ENCODE results near the gene MYO1E.

The MYO1E gene

DNA sequence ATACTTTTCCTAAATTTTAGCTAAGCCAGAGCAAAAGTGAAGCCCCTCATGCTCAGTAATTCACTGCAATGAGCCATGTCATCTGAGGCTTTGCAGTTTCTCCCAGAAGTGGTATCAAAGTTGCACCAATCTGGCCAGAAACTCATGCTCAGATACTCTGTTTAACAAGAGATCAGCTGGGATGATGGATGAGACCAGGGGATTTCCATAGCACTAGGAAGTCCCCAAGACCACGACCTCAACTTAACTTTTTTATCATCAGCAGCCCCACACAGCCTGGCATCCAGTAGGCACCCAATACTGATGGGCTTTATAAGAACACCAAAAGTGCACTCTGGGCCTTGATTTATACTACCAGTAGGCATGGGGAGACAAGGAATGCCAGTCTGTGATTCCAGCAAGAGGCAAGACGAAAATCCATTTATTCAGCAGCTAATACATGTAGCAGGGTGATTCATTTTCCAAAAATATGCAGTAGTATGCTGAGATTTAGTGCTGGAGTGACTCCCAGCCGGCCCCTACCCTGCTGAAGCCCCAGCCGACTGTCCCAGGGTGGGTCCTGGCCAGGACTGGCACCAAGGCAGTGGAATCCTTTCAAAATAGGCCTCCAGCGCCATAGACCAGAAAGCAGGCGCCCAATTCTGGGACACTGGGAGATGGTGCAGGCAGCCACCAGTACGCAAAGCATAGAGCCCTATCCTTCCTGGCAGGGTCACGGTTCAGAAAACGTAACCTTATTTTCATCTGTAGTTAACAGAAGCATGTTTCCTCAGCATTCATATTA is 166.6 kb downstream of the MYO1E start:
- no peak for DNase-seq (ENCODE audit: low read depth)
- TF ChIP-seq, protein P1, sequence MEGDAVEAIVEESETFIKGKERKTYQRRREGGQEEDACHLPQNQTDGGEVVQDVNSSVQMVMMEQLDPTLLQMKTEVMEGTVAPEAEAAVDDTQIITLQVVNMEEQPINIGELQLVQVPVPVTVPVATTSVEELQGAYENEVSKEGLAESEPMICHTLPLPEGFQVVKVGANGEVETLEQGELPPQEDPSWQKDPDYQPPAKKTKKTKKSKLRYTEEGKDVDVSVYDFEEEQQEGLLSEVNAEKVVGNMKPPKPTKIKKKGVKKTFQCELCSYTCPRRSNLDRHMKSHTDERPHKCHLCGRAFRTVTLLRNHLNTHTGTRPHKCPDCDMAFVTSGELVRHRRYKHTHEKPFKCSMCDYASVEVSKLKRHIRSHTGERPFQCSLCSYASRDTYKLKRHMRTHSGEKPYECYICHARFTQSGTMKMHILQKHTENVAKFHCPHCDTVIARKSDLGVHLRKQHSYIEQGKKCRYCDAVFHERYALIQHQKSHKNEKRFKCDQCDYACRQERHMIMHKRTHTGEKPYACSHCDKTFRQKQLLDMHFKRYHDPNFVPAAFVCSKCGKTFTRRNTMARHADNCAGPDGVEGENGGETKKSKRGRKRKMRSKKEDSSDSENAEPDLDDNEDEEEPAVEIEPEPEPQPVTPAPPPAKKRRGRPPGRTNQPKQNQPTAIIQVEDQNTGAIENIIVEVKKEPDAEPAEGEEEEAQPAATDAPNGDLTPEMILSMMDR (IDR thresholded peaks at IDR 0.05; ENCODE audit: low read length, missing control alignments) = no peak
- no peak overlapping the region for H3K4me3 ChIP-seq (replicated peaks; ENCODE audit: low read depth, low read length)

DNA sequence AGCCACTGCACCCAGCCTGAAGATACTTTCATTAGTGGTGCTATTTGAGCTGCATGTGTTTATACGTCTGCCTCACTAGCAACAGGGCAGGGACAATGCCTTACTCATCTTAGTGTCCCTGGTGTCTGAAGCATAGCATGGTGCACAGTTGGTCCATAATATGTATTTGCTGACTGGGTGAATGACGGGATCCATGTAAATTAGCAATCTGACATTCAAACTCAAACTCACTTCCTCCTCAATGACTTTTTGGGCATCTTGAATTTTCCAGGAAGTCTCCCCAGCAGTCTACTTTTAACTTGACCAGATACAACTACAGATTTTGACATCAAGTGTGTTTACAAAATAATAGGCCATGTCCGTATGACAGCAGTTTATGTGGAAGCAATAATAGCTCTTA is 169.0 kb downstream of the MYO1E start:
- no peak overlapping the region for H3K4me3 ChIP-seq (replicated peaks; ENCODE audit: low read depth, low read length)
- TF ChIP-seq, protein P1 (IDR thresholded peaks at IDR 0.05; ENCODE audit: low read length, missing control alignments) = no peak
- no peak for DNase-seq (ENCODE audit: low read depth)

DNA sequence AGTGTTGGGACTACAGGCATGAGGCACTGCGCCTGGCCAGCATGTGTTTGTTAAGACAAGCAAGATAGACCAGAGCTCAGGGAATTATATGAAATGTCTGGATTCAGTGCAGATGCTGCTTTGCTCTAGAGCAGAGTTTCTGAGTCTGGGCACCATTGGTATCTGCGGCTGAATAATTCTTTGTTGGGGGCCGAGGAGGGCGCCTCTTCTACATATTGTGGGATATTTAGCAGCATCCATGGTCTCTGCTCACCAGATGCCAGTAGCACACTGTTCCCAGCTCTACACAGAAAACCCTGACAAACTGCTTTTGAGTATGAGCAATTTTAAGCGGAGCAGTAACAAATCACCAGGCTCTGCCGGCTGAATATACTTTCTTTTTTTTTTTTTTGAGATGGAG is 169.7 kb downstream of the MYO1E start:
- DNase-seq (ENCODE audit: low read depth) = no peak
- TF ChIP-seq, protein P1 (IDR thresholded peaks at IDR 0.05; ENCODE audit: low read length, missing control alignments) = no peak

DNA sequence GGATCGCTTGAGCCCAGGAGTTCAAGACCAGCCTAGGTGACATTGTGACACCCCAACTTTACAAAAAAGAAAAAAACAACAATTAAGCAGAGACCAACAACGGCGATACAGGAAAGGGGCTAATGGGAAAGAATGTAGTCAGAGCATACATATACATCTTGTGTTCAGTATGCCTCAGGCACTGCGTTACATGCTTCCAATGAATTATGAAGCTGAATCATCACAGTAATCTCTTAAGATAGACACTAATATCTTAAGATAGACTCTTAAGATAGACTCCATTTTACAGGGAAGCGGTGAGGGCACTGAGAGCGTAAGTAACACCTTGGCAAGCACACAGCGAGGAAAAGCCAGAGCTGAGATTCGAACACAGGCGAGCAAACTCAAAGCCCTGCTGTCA is 172.1 kb downstream of the MYO1E start:
- TF ChIP-seq, protein P1 (IDR thresholded peaks at IDR 0.05; ENCODE audit: low read length, missing control alignments) = no peak
- DNase-seq (ENCODE audit: low read depth) = no peak
- no peak overlapping the region for H3K4me3 ChIP-seq (replicated peaks; ENCODE audit: low read depth, low read length)

More for the DNA sequence above, 169.7 kb downstream of the MYO1E start:
- no peak overlapping the region for H3K4me3 ChIP-seq (replicated peaks; ENCODE audit: low read depth, low read length)

DNA sequence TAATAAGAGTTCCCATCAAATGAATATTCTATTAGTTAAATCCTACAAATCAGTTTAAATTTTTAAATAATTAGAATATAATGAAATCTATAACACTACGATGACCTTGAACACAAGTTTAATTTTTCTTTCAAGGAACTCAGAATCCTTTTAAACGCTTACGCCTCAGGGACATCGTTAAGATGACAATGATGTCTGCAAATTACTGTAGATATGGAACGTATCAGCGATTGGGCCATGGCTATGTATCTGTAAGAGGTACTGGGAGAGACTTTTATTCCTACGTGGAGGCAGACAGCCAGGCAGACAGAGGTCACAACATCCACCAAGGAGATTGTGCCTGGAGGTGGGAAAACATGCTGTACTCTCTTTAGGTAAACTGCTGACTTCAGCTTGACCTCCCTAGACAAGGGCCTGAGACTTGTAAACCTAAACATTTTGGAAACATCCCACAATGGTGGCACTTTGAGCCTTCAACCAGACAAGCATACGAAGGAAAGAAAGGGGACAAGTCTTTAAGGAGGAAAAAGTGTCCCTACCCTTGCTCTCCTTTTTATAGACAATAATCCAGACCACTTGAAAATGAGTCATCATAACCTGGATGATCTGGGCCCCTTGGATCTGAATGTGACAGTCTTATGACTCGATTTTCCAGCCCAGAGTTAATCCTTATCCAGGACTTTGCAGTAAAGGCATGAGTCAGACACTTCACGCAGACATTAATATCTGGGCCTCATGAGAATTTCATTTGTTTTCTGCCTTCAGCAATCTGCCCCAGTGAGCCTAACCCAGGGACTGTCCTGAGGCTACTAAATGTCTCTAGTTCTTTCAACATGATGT is 172.8 kb downstream of the MYO1E start:
- TF ChIP-seq, protein P1 (IDR thresholded peaks at IDR 0.05; ENCODE audit: low read length, missing control alignments) = no peak
- DNase-seq (ENCODE audit: low read depth) = peak; percentile 70

DNA sequence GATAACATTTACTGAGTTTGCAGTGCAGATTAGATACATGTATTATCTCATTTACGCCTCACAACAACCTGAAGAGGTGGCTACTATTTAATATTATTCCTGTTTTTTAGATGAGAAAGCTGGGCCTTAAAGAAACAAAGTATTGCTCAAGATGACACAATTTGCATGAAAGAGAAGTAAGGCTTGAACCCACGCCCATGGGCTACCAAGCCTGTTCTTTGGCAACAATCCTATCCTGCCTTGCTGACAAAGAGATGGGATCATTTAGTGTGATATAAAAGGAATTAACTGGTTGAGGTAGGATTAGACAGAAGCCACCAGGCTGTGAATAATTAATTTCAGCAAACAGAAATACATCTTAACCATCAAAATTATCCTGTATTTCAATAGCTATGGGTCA is 175.2 kb downstream of the MYO1E start:
- no peak overlapping the region for H3K4me3 ChIP-seq (replicated peaks; ENCODE audit: low read depth, low read length)
- TF ChIP-seq, protein P1 (IDR thresholded peaks at IDR 0.05; ENCODE audit: low read length, missing control alignments) = no peak
- DNase-seq (ENCODE audit: low read depth) = no peak

More for the DNA sequence above, 172.8 kb downstream of the MYO1E start:
- H3K4me3 ChIP-seq (replicated peaks; ENCODE audit: low read depth, low read length) = no peak overlapping the region
